Endodermal cell (in vitro differentiated cells): ENCODE results near the gene MUC21. TPM values are rescaled to one million over a fixed set of nuclear protein-coding genes. Genes with fewer than 3 reads are reported as not detected.

Experiments
- DNase-seq: peaks from one replicate; pipeline ENCODE4 v3.0.0-alpha.2; 2017
- H3K27ac ChIP-seq: 2 replicates; pipeline ENCODE4 v1.5.1; 2013; ENCODE audit warnings: mild to moderate bottlenecking, low read depth, low read length, moderate library complexity
- H3K27me3 ChIP-seq: 2 replicates; pipeline ENCODE4 v1.6.1; 2013; ENCODE audit warnings: mild to moderate bottlenecking, low read length, moderate library complexity; ENCODE audit not compliant: insufficient read depth, control insufficient read depth, poor library complexity, severe bottlenecking
- H3K36me3 ChIP-seq: 2 replicates; pipeline ENCODE4 v1.7.0; 2013; ENCODE audit warnings: mild to moderate bottlenecking, low read length, moderate library complexity; ENCODE audit not compliant: control insufficient read depth, insufficient read depth
- H3K4me1 ChIP-seq: one replicate; pipeline ENCODE4 v1.7.0; 2013; ENCODE audit warnings: low read length; ENCODE audit not compliant: control insufficient read depth, insufficient read depth
- H3K4me3 ChIP-seq: 2 replicates; pipeline ENCODE4 v1.5.1; 2013; ENCODE audit warnings: mild to moderate bottlenecking, low read length, moderate library complexity
- H3K9ac ChIP-seq: 2 replicates; pipeline ENCODE4 v1.6.1; 2013; ENCODE audit warnings: mild to moderate bottlenecking, low read length, moderate library complexity; ENCODE audit not compliant: poor library complexity, severe bottlenecking; ENCODE audit errors: extremely low read depth
- H3K9me3 ChIP-seq: 2 replicates; pipeline ENCODE4 v1.6.1; 2013; ENCODE audit warnings: mild to moderate bottlenecking, low read length, moderate library complexity; ENCODE audit not compliant: control insufficient read depth
- H3K27ac Mint-ChIP-seq: 2 replicates; pipeline ENCODE4 v1.8.0; 2020; ENCODE audit warnings: mixed read lengths
- H3K27me3 Mint-ChIP-seq: 2 replicates; pipeline ENCODE4 v1.8.0; 2021; ENCODE audit warnings: mild to moderate bottlenecking, mixed read lengths; ENCODE audit not compliant: insufficient read depth
- H3K36me3 Mint-ChIP-seq: 2 replicates; pipeline ENCODE4 v1.8.0; 2020; ENCODE audit warnings: low read depth, mixed read lengths
- H3K4me1 Mint-ChIP-seq: 2 replicates; pipeline ENCODE4 v1.8.0; 2020; ENCODE audit warnings: mixed read lengths
- H3K4me3 Mint-ChIP-seq: 2 replicates; pipeline ENCODE4 v1.8.0; 2020; ENCODE audit warnings: mild to moderate bottlenecking, moderate library complexity, mixed read lengths
- H3K9me3 Mint-ChIP-seq: 2 replicates; pipeline ENCODE4 v1.8.0; 2020; ENCODE audit warnings: mild to moderate bottlenecking, mixed read lengths
- CTCF ChIP-seq: fragments of 200-600 bp; sonication (generic); conservative IDR thresholded peaks from 2 replicates; pipeline ENCODE4 v1.5.0; 2021; ENCODE audit warnings: antibody characterized with exemption, mild to moderate bottlenecking
- WGBS, 2 experiments: methylation state at CpG; one replicate each; pipeline versions ENCODE4 v1.1.5 to v1.1.7; 2013; ENCODE audit warnings: missing lambda C conversion rate in 2 of 2, mixed read lengths in 1 of 2; ENCODE audit not compliant: insufficient coverage in 1 of 2, insufficient read length in 1 of 2; 5-methylcytosine and 5-hydroxymethylcytosine counted together
- total RNA-seq, 2 donors: library from RNA; stranded (reverse); fragmentation: NEBNext Ultra II Directional in 1 of 2; extraction: Animal tissue kit (Norgen Biotek cat#: 25700) in 1 of 2; gene quantifications; 2 replicates in 1 of 2; 3 replicates in 1 of 2; pipeline ENCODE4 v1.2.1, GENCODE V29; 2021

The MUC21 gene
- total RNA-seq, 2 donors from 2014 or later = not detected

GRCh38 chr6:31002471-31002870 is 19.0 kb downstream of the MUC21 start:
- WGBS, 2 experiments = 81 to 92% methylated on average over 2 of the region's 2 CpGs

DNA sequence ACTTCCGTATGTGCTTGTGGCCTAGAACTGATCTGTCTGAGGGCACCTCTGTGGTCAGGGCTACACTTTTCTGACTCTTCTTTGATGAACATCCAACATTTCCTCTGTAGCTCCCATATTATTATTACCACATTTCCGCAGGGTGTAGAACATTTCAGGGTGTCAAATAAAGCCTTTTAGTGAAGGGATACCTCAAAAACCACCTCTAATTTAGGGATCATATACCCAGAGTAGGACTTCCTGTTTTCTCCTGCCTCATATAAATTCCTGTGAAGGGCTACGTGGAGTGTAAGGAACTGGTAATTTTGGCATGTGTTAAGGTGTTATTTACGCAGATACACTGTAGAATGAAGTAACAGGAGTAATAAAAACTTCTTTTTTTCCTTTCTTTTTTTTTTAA is 21.3 kb downstream of the MUC21 start:
- no peak for TF ChIP-seq CTCF
- Mint-ChIP-seq H3K27ac (no peak overlapping the region), H3K9me3 (peaks cover 7% of the 10 kb centered on the region), H3K27me3 (peaks cover 6% of the 10 kb centered on the region), H3K4me1 (peaks cover 2% of the 10 kb centered on the region), H3K36me3 (no peaks in the 10 kb centered on the region), H3K4me3 (no peak overlapping the region)
- no peaks in the 10 kb centered on the region for H3K27me3 ChIP-seq
- no peaks in the 10 kb centered on the region for H3K9me3 ChIP-seq
- no peaks in the 10 kb centered on the region for H3K4me1 ChIP-seq
- DNase-seq = peak; percentile 4
- no peak overlapping the region for H3K9ac ChIP-seq
- no peak overlapping the region for H3K27ac ChIP-seq
- H3K4me3 ChIP-seq = no peak overlapping the region
- no peaks in the 10 kb centered on the region for H3K36me3 ChIP-seq
- 84 to 86% methylated on average over 2 to 3 of the region's 4 CpGs for WGBS, 2 experiments

More at GRCh38 chr6:31002471-31002870, 19.0 kb downstream of the MUC21 start:
- H3K27ac Mint-ChIP-seq = no peak overlapping the region
- peaks cover 2% of the 10 kb centered on the region for H3K4me1 Mint-ChIP-seq
- no peak overlapping the region for H3K27ac ChIP-seq
- H3K27me3 ChIP-seq = no peaks in the 10 kb centered on the region
- no peak for TF ChIP-seq CTCF
- no peak overlapping the region for H3K4me3 ChIP-seq
- no peaks in the 10 kb centered on the region for H3K4me1 ChIP-seq
- H3K36me3 Mint-ChIP-seq = no peaks in the 10 kb centered on the region
- H3K27me3 Mint-ChIP-seq = peaks cover 1% of the 10 kb centered on the region
- no peak overlapping the region for H3K9ac ChIP-seq
- no peaks in the 10 kb centered on the region for H3K36me3 ChIP-seq
- H3K4me3 Mint-ChIP-seq = no peak overlapping the region
- DNase-seq = no peak
- no peaks in the 10 kb centered on the region for H3K9me3 ChIP-seq
- peaks cover 7% of the 10 kb centered on the region for H3K9me3 Mint-ChIP-seq

- no peak overlapping the region for H3K4me3 Mint-ChIP-seq
These were observed 21.9 kb downstream of the MUC21 start for GRCh38 chr6:31005249-31006020.

More at GRCh38 chr6:31005249-31006020, 21.9 kb downstream of the MUC21 start:
- no peak for DNase-seq
- H3K36me3 ChIP-seq = no peaks in the 10 kb centered on the region
- no peak overlapping the region for H3K9ac ChIP-seq
- no peaks in the 10 kb centered on the region for H3K9me3 ChIP-seq
- H3K4me3 ChIP-seq = no peak overlapping the region
- no peak overlapping the region for H3K27ac ChIP-seq
- TF ChIP-seq CTCF = no peak
- H3K4me1 ChIP-seq = no peaks in the 10 kb centered on the region
- H3K9me3 Mint-ChIP-seq = peaks cover 6% of the 10 kb centered on the region
- WGBS, 2 experiments = 91 to 93% methylated on average over 8 to 9 of the region's 9 CpGs
- H3K4me1 Mint-ChIP-seq = peaks cover 2% of the 10 kb centered on the region
- no peak overlapping the region for H3K27ac Mint-ChIP-seq
- no peaks in the 10 kb centered on the region for H3K36me3 Mint-ChIP-seq
- no peaks in the 10 kb centered on the region for H3K27me3 ChIP-seq
- H3K27me3 Mint-ChIP-seq = peaks cover 6% of the 10 kb centered on the region
